HL-60/S4 treated with phorbol 12-myristate 13-acetate at 8.2 ng/mL for 4 days and 3 days (cell line): ENCODE data around the gene SYCP1.
"Not testable (repeated sequence)": the region's sequence is repeated elsewhere in the genome, so short reads cannot be mapped to it uniquely, and the experiment has no call there.

ENCODE experiments used
- in situ Hi-C: fragments of 300-500 bp; cut with MboI; formaldehyde crosslinking; loops from 2 replicates; pipeline ENCODE4 v1.15.0; 2022; ENCODE audit warnings: low sequenced_read_pairs

Gene SYCP1

GRCh38 chr1:114976891-114977290, 122.2 kb downstream of the SYCP1 start:
- in situ Hi-C loops: no loop called here

- in situ Hi-C loops: no loop called here
These were observed 124.7 kb downstream of the SYCP1 start for GRCh38 chr1:114979278-114979891.

DNA sequence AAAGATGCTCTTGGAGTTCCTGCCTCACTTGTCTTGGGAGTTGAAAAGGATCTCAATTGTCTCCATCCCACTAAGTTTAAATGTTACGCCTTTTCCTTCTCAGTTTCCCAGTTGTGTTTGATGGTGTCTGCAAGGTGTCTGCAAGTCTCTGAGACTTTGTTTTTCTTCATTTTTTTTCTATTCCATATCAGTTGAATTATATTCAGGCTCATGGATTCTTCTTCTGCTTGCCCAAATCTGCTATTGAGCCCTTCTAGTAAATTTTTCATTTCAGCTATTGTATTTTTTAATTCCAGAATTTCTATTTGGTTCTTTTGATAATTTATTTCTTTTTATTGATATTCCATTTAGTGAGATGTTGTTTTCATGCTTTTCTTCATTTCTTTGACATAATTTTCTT, 127.6 kb downstream of the SYCP1 start:
- in situ Hi-C loops: no loop called here

GRCh38 chr1:114986286-114986685, 131.6 kb downstream of the SYCP1 start:
- in situ Hi-C loops: no loop called here

GRCh38 chr1:114988095-114988494, 133.4 kb downstream of the SYCP1 start:
- in situ Hi-C loops: no loop called here

DNA sequence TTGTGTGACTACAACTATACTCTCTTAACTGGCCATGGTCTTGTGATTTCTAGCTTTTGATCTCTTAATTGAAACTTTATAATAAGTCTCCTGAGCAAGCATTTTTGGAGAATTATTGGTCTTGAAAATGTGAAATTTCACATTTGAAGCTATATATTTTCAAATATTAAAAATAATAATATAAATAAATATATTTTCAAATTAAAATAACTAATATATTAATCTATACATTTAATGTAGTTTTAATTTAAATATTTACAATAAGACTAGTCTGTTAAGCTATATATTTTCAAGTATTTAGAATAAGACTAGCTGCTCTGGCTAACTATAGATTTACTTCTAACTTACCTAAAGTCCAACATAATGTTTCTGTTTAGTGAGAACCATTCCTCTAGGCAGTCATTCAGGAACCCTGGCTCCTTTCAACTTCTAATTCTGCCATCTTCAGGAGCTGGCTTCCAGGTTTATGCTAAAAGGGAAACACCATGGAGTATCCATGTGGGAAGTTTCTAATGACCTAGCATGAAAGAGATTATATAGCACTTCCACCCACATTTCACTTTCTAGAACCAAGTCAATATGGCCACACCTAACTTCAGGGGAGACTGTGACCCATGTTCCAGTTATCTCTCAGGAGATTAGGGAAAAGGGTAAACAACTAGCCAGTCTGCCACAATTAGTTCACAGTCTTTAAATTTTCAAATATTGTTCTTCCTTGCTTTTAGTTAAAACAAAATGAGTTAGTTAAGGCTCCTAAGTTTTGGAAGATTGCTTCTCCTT, 143.0 kb downstream of the SYCP1 start:
- in situ Hi-C loops: no loop called here

DNA sequence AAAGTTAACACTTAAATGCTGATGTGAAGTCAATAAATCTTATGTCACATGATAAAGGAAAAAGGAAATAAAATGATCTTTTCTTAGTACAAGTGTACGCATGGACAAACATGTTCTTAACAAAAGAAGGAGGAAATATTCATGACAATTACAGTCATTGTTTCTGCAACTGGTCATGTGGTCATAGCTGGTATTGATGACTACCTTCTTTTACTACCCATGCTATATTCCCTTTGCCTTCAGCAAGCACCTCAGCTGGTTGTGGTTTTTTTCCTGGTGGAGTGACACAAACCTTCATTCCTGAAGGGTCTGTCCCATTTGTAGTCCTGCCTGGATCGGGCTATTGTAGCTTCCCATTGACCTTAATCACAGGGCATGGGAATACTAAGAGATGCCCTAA, 151.5 kb downstream of the SYCP1 start:
- in situ Hi-C loops: no loop called here

DNA sequence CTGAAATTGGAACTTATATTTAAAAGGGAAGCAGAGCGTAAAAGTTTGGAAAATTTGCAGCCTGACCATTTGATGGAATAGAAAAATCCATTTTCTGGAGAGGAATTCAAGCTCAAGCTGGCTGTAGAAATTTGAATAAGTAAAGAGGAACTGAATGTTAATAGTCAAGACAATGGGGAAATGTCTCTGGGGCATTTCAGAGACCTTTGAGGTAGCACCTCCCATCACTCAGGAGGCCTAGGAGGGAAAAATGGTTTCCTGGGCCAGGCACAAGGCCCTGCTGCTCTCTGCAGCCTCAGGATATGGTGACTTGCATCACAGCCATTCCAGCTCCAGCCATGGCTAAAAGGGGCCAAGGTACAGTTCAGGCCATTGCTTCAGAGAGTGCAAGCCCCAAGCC, 157.3 kb downstream of the SYCP1 start:
- in situ Hi-C loops: no loop called here

GRCh38 chr1:115012434-115012833, 157.8 kb downstream of the SYCP1 start:
- in situ Hi-C loops: no loop called here

DNA sequence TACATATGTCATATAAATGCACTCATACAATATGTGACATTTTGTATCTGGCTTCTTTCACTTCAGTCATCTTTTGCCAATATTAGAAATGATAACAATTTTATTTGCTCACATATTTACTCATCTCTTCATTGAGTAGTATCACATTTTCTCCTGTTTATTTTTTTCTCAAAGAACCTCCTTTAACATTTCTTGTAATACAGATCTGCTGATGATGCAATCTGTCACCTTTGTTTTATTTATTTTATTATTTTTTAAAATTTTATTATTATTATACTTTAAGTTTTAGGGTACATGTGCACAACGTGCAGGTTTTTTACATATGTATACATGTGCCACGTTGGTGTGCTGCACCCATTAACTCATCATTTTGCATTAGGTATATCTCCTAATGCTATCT, 159.1 kb downstream of the SYCP1 start:
- in situ Hi-C loops: no loop called here

DNA sequence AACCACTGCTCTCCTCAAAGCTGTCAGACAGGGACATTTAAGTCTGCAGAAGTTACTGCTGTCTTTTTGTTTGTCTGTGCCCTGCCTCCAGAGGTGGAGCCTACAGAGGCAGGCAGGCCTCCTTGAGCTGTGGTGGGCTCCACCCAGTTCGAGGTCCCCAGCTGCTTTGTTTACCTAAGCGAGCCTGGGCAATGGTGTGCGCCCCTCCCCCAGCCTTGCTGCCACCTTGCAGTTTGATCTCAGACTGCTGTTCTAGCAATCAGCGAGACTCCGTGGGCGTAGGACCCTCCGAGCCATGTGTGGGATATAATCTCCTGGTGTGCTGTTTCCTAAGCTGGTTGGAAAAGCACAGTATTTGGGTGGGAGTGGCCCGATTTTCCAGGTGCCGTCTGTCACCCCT, 164.9 kb downstream of the SYCP1 start:
- in situ Hi-C loops: not testable (repeated sequence)

- in situ Hi-C loops: no loop called here
These were observed 166.5 kb downstream of the SYCP1 start for GRCh38 chr1:115021145-115021544.

DNA sequence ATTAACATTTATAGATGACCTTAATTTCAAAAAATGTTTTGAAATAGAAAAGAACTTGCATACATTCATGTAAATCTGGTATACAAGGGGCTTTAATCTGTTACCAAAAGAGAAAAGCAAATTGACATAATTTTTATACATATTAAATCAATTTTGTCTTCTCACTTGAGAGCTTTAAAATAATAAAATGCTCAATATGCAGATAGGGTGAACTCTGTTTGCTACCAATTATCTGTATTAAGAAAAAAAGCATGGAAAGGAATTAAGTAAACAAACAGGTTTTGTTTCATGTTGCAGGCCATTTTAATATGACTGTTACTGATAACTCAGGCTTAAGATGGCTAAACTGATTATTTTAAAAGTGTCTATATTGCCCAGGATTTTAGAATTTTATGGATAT, 168.9 kb downstream of the SYCP1 start:
- in situ Hi-C loops: no loop called here

DNA sequence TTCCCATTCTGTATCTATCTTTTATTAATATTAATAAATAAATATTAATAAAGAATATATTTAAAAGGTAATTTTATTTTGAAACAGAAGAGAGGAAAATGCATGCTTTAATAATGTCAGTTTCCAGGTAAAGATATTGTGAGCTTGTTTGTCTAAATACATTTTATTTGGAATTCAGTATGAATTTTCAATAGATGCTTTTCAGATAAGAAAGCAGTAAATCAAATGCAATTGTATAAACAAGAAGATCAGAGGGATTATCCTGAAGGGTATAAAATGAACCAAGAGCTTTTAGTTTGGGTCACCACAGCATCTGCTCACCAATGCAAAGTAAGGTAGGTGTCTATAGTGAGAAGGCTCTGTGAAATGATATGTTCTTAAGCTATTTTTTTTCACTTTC, 174.9 kb downstream of the SYCP1 start, which contains the start of gene TSHB:
Gene TSHB, plus strand, starts transcription at position 301 of the 400 bp plus-strand sequence. CDS start 3,537 bp downstream, outside the sequence.
- in situ Hi-C loops: no loop called here

- in situ Hi-C loops: no loop called here
These were observed 176.9 kb downstream of the SYCP1 start for GRCh38 chr1:115031595-115031994.

GRCh38 chr1:115035652-115036051, 181.0 kb downstream of the SYCP1 start:
- in situ Hi-C loops: no loop called here

DNA sequence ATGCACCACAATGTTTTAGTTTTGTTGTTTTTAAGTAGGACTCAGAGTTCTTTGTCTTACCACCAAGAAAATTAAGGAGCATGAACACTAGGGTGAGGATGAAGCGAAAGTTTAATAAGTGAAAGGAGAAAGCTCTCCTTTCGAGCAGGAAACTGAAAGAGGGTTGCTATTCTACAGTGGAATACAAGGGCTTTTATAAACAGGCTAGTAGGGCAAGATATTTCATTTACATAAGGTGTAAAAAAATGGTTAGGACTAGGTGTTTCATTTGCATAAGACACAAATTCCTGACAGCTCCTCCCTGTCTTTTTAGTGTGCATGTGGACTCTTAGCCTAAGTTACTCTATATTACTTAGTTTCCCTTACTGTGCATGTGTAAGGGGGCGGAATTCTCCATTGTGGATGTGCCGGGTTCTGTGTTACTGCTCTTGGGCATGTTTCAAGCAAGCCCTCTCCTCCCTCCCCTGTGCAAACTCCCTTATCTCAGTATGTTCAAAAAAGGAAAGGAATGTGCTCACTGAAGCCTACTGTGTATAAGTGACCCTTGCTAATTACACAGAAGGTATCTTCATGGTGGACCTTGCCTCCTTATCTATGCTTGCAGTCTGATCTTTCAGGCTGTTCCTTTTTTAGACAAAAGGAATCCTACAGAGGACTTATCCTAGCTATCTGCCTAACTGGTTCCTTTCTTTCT, 182.3 kb downstream of the SYCP1 start:
- in situ Hi-C loops: no loop called here

- in situ Hi-C loops: no loop called here
These were observed 185.8 kb downstream of the SYCP1 start for GRCh38 chr1:115040501-115040900.

GRCh38 chr1:115041654-115042053, 187.0 kb downstream of the SYCP1 start:
- in situ Hi-C loops: no loop called here
